Measurements from ENCODE around the gene SNX33.
"Not testable (repeated sequence)": the region's sequence is repeated elsewhere in the genome, so short reads cannot be mapped to it uniquely, and the experiment has no call there.

The SNX33 gene

DNA sequence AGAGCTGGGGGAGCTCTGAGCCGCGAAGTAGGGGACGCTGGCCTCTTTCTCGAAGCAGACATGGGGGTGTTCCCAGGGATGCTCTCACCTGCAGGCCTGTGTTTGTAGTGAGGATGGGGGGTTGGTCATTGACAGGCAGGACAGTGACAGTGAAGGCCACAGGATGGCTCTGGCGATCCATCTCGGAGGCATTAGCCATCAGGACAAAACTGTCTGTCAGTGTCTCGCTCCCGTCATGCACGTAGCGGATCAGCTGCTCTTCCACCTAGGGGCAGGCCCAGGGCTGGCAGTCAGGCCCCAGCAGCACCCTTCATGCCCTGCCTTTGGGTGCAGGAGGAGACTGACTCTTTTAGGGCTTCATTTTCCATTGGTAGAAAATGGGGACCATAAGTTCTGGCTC, 36.9 kb downstream of the SNX33 start:
- peaks cover 3% of the 10 kb centered on the region; the same call in 1 of the 2 replicates for H3K4me1 ChIP-seq (ENCODE audit: insufficient read depth, low read length)
- H3K79me2 ChIP-seq (ENCODE audit: insufficient read depth, low read length), result no peaks in the 10 kb centered on the region
- no peak for DNase-seq
- H3K9ac ChIP-seq (ENCODE audit: low read depth, low read length), result no peak overlapping the region
- H3K9me3 ChIP-seq (ENCODE audit: insufficient read depth, low read length, severe bottlenecking), result no peaks in the 10 kb centered on the region
- no peak overlapping the region for H3K27ac ChIP-seq (ENCODE audit: low read length)
- ATAC-seq (ENCODE audit: insufficient read depth, low read depth), result no peak
- TF ChIP-seq, protein P1, sequence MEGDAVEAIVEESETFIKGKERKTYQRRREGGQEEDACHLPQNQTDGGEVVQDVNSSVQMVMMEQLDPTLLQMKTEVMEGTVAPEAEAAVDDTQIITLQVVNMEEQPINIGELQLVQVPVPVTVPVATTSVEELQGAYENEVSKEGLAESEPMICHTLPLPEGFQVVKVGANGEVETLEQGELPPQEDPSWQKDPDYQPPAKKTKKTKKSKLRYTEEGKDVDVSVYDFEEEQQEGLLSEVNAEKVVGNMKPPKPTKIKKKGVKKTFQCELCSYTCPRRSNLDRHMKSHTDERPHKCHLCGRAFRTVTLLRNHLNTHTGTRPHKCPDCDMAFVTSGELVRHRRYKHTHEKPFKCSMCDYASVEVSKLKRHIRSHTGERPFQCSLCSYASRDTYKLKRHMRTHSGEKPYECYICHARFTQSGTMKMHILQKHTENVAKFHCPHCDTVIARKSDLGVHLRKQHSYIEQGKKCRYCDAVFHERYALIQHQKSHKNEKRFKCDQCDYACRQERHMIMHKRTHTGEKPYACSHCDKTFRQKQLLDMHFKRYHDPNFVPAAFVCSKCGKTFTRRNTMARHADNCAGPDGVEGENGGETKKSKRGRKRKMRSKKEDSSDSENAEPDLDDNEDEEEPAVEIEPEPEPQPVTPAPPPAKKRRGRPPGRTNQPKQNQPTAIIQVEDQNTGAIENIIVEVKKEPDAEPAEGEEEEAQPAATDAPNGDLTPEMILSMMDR (IDR thresholded peaks at IDR 0.05; ENCODE audit: borderline replicate concordance, extremely low read depth, low read length, poor library complexity, severe bottlenecking), result no peak
- no peak for TF ChIP-seq EZH2 (IDR thresholded peaks at IDR 0.05; ENCODE audit: borderline replicate concordance, low read depth, low read length, severe bottlenecking)
- no peak overlapping the region for H2AFZ ChIP-seq (ENCODE audit: low read depth, low read length)
- no peaks in the 10 kb centered on the region for H3K36me3 ChIP-seq (ENCODE audit: insufficient read depth, low read length)
- H3K4me3 ChIP-seq (ENCODE audit: low read depth in 1 of 2, low read length in 2 of 2), result no peak overlapping the region
- H4K20me1 ChIP-seq (ENCODE audit: insufficient read depth, low read length), result no peaks in the 10 kb centered on the region
- H3K27me3 ChIP-seq (ENCODE audit: insufficient read depth, low read length, poor library complexity), result no peaks in the 10 kb centered on the region
- H3K4me2 ChIP-seq (ENCODE audit: insufficient read depth, low read length), result no peak overlapping the region

DNA sequence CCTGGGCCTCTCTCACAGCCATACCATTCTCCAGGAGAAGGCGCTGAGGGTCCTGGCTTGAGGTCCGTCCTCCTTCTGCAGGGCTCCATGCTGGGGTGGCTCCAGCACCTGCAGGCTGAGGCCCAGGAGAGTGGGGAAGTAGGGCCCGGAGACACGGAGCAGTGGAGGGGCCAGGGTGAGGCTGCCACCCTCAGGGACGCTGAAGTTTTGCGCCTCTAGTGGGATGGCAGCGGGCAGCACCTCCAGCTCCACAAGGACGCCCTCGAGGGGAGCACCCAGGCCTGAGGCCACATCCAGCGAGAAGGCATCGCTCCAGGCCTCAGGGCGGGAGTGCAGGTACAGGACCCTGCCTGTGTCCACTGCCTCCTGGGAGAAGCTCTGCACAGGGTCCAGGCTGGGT, 37.5 kb downstream of the SNX33 start:
- Histone ChIP-seq H3K4me1 (ENCODE audit: insufficient read depth, low read length) (peaks cover 3% of the 10 kb centered on the region; the same call in 1 of the 2 replicates), H3K9ac (ENCODE audit: low read depth, low read length) (no peak overlapping the region), H3K27me3 (ENCODE audit: insufficient read depth, low read length, poor library complexity) (no peaks in the 10 kb centered on the region), H3K27ac (ENCODE audit: low read length) (no peak overlapping the region), H2AFZ (ENCODE audit: low read depth, low read length) (no peak overlapping the region), H3K36me3 (ENCODE audit: insufficient read depth, low read length) (no peaks in the 10 kb centered on the region), H3K9me3 (ENCODE audit: insufficient read depth, low read length, severe bottlenecking) (no peaks in the 10 kb centered on the region), H3K4me2 (ENCODE audit: insufficient read depth, low read length) (no peak overlapping the region), H3K4me3 (ENCODE audit: low read depth in 1 of 2, low read length in 2 of 2) (no peak overlapping the region), H4K20me1 (ENCODE audit: insufficient read depth, low read length) (no peaks in the 10 kb centered on the region), H3K79me2 (ENCODE audit: insufficient read depth, low read length) (no peaks in the 10 kb centered on the region)
- TF ChIP-seq, protein P1 (IDR thresholded peaks at IDR 0.05; ENCODE audit: borderline replicate concordance, extremely low read depth, low read length, poor library complexity, severe bottlenecking), result peak; percentile 11
- TF ChIP-seq EZH2 (IDR thresholded peaks at IDR 0.05; ENCODE audit: borderline replicate concordance, low read depth, low read length, severe bottlenecking), result no peak
- ATAC-seq (ENCODE audit: insufficient read depth, low read depth), result no peak
- DNase-seq, result no peak

DNA sequence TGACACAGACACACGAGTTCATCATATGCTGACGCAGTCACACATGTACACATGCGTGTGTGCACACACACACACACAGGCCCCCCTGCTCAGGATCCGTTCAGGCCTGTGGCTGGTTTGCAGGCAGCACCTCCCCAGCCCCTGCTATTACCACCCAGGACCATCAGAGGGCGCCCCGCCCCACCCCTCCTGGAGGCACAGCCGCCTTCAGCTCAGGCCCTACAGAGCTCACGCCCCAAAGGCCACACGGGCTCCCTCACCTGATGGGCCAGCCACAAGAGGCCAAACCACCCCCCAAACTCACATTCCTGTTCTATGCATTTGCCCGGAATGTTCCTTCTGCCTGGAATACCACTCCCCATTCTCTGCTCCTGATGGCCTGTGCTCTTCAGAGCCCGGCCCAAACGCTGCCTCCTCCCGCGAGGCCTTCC, 38.5 kb downstream of the SNX33 start:
- not testable (repeated sequence) for H2AFZ ChIP-seq (ENCODE audit: low read depth, low read length); H3K4me2 ChIP-seq (ENCODE audit: insufficient read depth, low read length); H3K4me3 ChIP-seq (ENCODE audit: low read depth in 1 of 2, low read length in 2 of 2); H3K79me2 ChIP-seq (ENCODE audit: insufficient read depth, low read length); H3K27me3 ChIP-seq (ENCODE audit: insufficient read depth, low read length, poor library complexity); H3K27ac ChIP-seq (ENCODE audit: low read length); H3K9ac ChIP-seq (ENCODE audit: low read depth, low read length); H3K4me1 ChIP-seq (ENCODE audit: insufficient read depth, low read length); H3K36me3 ChIP-seq (ENCODE audit: insufficient read depth, low read length); H4K20me1 ChIP-seq (ENCODE audit: insufficient read depth, low read length); H3K9me3 ChIP-seq (ENCODE audit: insufficient read depth, low read length, severe bottlenecking)
- peak; percentile 83 for ATAC-seq (ENCODE audit: insufficient read depth, low read depth)
- TF ChIP-seq, protein P1 (IDR thresholded peaks at IDR 0.05; ENCODE audit: borderline replicate concordance, extremely low read depth, low read length, poor library complexity, severe bottlenecking), result peak; percentile 66
- peak; percentile 79 for DNase-seq
